Effector CD8-positive, alpha-beta T cell (primary cell): ENCODE measurements around the gene LASP1.

Experiments used
- DNase-seq: peaks from one replicate; lab custom pipeline; 2025; lab: John Stamatoyannopoulos, UW

LASP1 gene

DNA sequence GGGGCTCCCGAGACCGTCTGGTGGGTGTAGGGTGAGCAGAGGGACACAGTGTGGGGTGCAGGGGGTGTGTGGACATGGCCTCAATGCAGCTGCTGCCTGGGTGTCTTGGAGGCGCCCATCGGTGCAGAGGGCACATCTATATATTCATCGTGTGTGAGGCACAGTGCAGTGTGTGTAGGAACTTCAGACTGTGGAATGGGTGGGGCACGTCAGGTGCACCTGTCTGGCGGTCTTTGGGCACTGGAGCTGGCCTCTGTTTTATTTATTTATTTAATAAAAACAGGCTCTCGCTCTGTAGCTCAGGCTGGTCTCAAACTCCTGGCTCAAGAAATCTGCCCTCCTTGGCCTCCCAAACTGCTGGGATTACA, 16.8 kb downstream of the LASP1 start:
- DNase-seq, result no peak

- no peak for DNase-seq
Measured at GRCh38 chr17:38888842-38889241, 19.0 kb downstream of the LASP1 start.

GRCh38 chr17:38889745-38890409, 20.0 kb downstream of the LASP1 start:
- DNase-seq, result no peak

- DNase-seq, result no peak
Measured at GRCh38 chr17:38890410-38890746, 20.5 kb downstream of the LASP1 start.

- no peak for DNase-seq
Measured at GRCh38 chr17:38891441-38891840, 21.6 kb downstream of the LASP1 start.

GRCh38 chr17:38892083-38892482, 22.2 kb downstream of the LASP1 start:
- no peak for DNase-seq

GRCh38 chr17:38892620-38893019, 22.8 kb downstream of the LASP1 start:
- no peak for DNase-seq

DNA sequence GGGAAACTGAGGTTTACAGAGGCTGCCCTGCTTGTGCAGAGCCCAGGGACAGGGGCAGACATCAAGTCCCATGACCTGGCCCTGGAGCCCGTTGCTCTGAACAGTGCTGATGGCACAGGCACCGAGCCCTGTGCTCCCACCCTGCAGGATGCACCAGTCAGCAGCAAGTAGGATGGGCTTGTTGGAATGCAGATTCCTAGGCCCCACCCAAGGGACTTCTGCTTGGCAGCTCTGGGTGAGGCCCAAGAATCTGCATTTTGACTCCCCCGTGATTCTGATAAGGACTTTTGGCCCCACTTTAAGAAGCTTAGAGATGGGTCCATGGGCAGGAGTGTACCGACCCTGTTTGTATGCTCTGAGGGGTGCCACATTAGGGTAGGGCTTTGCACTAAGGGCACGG, 23.3 kb downstream of the LASP1 start:
- DNase-seq, result no peak

- DNase-seq, result no peak
Measured at GRCh38 chr17:38893607-38894006, 23.7 kb downstream of the LASP1 start.

GRCh38 chr17:38894276-38894675, 24.4 kb downstream of the LASP1 start:
- DNase-seq, result no peak

GRCh38 chr17:38896346-38896954, 26.6 kb downstream of the LASP1 start:
- DNase-seq, result no peak

GRCh38 chr17:38897176-38897575, 27.3 kb downstream of the LASP1 start:
- DNase-seq, result no peak

DNA sequence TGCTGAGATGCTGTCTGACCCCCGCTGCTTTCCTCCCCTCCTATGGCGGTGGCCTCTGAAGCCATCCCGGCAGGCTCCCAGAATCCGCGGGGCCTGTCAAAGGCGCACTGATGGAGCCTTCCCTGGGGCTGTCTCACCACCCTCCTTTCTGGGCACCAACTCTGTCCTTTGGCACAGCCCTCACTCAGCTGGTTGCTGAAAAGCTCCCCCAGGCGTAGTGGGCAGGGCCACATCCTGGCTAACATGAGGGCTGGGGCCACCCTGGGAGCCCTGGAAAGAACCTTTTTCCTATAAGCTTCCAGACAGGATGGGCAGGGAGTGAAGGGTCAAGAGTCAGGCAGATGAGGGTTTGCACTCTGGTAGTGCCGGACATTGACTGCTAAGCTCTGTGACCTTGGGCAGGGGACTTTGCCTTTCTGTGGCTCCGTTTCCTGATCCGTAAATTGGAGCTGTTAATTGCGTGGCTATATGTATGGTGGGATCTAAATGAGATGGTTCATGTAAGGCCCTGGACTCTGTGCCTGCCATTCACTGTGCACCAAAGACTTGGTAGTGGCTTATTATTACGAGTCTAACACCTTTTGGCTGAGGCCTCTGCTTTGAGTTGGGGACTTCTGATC, 27.9 kb downstream of the LASP1 start:
- DNase-seq, result no peak

- DNase-seq, result no peak
Measured at GRCh38 chr17:38898291-38898679, 28.4 kb downstream of the LASP1 start.

- peak; percentile 54 for DNase-seq
Measured at GRCh38 chr17:38898812-38899348, 29.0 kb downstream of the LASP1 start.

GRCh38 chr17:38899421-38899820, 29.6 kb downstream of the LASP1 start:
- DNase-seq, result no peak

DNA sequence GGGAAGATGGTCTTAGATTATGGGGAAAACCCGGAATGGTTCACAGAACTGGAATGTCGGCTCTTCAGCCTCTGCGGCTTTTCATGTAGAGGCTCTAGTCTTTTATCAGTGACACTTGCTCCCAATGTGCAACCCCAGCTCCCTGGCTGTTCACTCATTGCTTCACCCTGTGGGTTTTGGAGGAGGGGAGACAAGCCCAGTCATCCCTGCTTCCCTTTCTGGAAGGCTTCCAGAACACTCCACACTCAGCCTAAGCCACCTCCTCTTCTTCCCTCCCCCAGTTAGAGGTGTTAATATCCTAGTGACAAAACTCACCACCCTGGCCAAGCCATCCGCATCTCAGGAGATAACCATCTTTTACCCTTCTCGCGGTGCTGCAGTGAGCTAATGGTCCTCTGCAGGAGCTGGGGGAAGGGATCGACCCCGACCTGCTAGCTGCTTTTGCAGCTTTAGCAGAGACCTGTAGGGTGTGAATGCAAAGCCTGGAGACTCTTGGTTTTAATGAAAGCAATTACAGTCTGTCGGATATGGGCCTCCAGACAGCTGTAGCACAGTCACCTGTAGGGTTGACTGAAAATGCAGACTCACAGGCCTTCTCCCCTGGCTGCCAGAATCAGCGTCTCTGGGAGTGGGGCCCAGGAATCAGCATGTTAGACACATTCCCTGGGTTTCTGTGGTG, 31.3 kb downstream of the LASP1 start:
- DNase-seq, result no peak

DNA sequence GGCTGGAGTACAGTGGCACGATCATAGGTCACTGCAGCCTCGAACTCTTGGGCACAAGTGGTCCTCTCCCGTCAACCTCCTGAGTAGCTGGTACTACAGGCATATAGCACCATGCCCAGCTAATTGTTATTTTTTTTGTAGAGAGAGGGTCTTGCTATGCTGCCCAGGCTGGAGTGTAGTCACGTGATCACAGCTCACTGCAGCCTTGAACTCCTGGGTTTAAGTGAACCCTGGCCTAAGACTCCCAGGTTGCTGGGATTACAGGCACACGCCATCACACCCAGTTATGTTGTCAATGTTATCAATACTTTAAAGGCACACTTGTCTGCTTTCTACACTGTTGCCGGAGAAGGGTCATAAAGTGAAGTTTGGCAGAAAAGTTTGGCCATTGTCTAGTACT, 33.5 kb downstream of the LASP1 start:
- DNase-seq, result no peak

DNA sequence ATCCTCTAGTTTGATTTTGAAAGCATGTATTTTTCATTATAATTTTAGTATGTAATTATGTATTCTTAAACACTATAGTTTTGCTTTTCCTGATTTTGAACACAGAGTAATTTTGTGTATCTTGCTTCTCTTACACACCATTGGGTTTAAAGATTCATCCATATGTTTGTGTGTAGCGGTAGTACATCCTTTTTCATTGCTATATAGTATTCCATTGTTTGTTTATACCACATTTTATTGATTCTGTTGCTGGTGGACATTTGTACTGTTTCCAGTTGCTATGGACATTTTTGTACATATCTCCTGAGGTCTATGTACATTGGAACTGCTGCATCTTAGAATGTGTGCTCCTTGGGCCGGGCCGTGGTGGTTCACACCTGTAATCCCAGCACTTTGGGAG, 35.0 kb downstream of the LASP1 start:
- DNase-seq, result no peak

DNA sequence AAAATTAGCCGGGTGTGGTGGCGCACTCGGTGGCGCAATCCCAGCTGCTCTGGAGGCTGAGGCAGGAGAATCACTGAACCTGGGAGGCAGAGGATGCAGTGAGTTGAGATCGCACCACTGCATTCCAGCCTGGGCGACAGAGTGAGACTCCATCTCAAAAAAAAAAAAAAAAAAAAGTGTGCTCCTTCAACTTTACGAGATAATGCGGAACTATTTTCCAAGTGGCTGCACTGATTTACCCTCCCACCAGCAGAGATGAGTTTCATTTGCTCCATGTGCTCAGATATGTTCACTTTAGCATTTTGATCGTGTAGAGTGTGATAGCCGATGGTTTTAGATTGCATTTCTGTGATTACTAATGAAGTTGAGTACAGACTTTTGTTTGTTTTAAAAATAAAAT, 35.5 kb downstream of the LASP1 start:
- DNase-seq, result no peak

GRCh38 chr17:38906460-38907228, 36.8 kb downstream of the LASP1 start:
- no peak for DNase-seq
